ENCODE measurements around the gene TAF11L8. TPM values are rescaled to one million over a fixed set of nuclear protein-coding genes. Genes with fewer than 3 reads are reported as not detected.

The TAF11L8 gene
- total and polyA plus RNA-seq, 2 of the 8 experiments (the other 6 are each of a cell fraction or from before 2014, with no cell fraction given), result not detected

DNA sequence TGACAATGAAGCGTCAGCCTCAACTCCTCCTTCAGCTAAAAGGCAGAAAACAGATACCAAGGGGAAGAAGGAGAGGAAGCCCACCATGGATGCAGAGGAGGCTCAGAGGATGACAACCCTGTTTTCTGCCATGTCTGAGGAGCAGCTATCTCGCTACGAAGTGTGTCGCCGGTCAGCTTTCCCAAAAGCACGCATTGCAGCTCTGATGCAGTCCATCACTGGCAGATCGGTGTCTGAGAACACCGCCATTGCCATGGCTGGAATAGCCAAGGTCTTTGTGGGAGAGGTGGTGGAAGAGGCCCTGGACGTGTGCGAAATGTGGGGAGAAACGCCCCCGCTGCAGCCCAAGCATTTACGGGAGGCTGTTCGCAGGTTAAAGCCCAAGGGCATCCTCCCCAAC, 14.2 kb upstream of the TAF11L8 start:
- Histone ChIP-seq H3K27me3 (replicated peaks in 1 of 4; ENCODE audit: control insufficient read depth in 3 of 4, extremely low read depth in 1 of 4, insufficient read depth in 3 of 4, low read length in 3 of 4) (no peaks in the 10 kb centered on the region), H3K36me3 (ENCODE audit: control insufficient read depth in 2 of 4, insufficient read depth in 4 of 4, low read length in 3 of 4) (no peaks in the 10 kb centered on the region), H3K4me2 (ENCODE audit: insufficient read depth in 1 of 2, low read depth in 2 of 2, low read length in 2 of 2) (no peak overlapping the region), H3K27ac (ENCODE audit: low read depth, low read length) (no peak overlapping the region), H2AK5ac (ENCODE audit: low read depth, low read length) (no peak overlapping the region), H3K4me1 (replicated peaks in 1 of 4; ENCODE audit: control insufficient read depth in 3 of 4, insufficient read depth in 4 of 4, low read length in 3 of 4) (no peaks in the 10 kb centered on the region), H2BK15ac (ENCODE audit: low read length) (no peak overlapping the region), H3K23ac (ENCODE audit: insufficient read length) (no peak overlapping the region), H3K18ac (ENCODE audit: extremely low read depth, low read length) (no peak overlapping the region), H3K56ac (replicated peaks; ENCODE audit: insufficient read length, low read depth, low read length) (no peak overlapping the region), H2AFZ (ENCODE audit: low read length) (no peak overlapping the region), H3K79me1 (ENCODE audit: low read depth, low read length) (no peaks in the 10 kb centered on the region), H2BK5ac (ENCODE audit: low read depth, low read length) (no peak overlapping the region), H4K20me1 (replicated peaks in 1 of 2; ENCODE audit: control insufficient read depth in 1 of 2, insufficient read depth in 2 of 2, low read length in 2 of 2) (no peaks in the 10 kb centered on the region), H3K14ac (ENCODE audit: insufficient read length) (no peak overlapping the region), H3K9ac (replicated peaks in 1 of 4; ENCODE audit: extremely low read depth in 1 of 4, low read depth in 3 of 4, low read length in 3 of 4) (no peak overlapping the region), H3K9me3 (ENCODE audit: insufficient read depth in 2 of 2, low read depth in 1 of 2, low read length in 1 of 2) (no peaks in the 10 kb centered on the region), H4K8ac (ENCODE audit: extremely low read depth, insufficient read depth, low read length) (no peak overlapping the region), H3K23me2 (ENCODE audit: low read depth, low read length) (no peaks in the 10 kb centered on the region), H2BK20ac (ENCODE audit: low read length) (no peak overlapping the region), H2BK120ac (replicated peaks; ENCODE audit: low read depth, low read length) (no peak overlapping the region), H3K4ac (replicated peaks; ENCODE audit: insufficient read length, low read depth, low read length) (no peak overlapping the region), H2BK12ac (ENCODE audit: low read depth, low read length) (no peak overlapping the region), H3K79me2 (ENCODE audit: control insufficient read depth in 1 of 2, insufficient read depth in 2 of 2, low read length in 2 of 2) (no peaks in the 10 kb centered on the region), H4K91ac (replicated peaks; ENCODE audit: insufficient read length, low read length) (no peak overlapping the region), H4K5ac (ENCODE audit: insufficient read length, low read depth, low read length) (no peak overlapping the region), H3K4me3 (ENCODE audit: extremely low read depth in 1 of 4, insufficient read depth in 2 of 4, low read depth in 3 of 4, low read length in 4 of 4) (no peak overlapping the region)
- ChIA-PET POLR2A (ENCODE audit: partially characterized antibody) (no interaction called here), CTCF (ENCODE audit: partially characterized antibody) (no interaction called here)
- WGBS, 2 experiments (ENCODE audit: extremely low coverage in 1 of 2, insufficient coverage in 1 of 2, insufficient read length in 1 of 2, insufficient replicate concordance in 2 of 2, low coverage in 1 of 2, low lambda C conversion rate in 2 of 2, missing lambda C conversion rate in 1 of 2), result 96% methylated on average over 14 of the region's 14 CpGs; no CpG with 5 or more reads in 1 of the 2 experiments
- FAIRE-seq, result no peak
- no peak for TF ChIP-seq RNF2 (IDR thresholded peaks at IDR 0.05; ENCODE audit: borderline replicate concordance, low read depth, low read length, missing control alignments, poor library complexity, severe bottlenecking)
- TF ChIP-seq TEAD4 (IDR thresholded peaks at IDR 0.05; ENCODE audit: low read depth, low read length), result no peak
- TF ChIP-seq, protein P1, sequence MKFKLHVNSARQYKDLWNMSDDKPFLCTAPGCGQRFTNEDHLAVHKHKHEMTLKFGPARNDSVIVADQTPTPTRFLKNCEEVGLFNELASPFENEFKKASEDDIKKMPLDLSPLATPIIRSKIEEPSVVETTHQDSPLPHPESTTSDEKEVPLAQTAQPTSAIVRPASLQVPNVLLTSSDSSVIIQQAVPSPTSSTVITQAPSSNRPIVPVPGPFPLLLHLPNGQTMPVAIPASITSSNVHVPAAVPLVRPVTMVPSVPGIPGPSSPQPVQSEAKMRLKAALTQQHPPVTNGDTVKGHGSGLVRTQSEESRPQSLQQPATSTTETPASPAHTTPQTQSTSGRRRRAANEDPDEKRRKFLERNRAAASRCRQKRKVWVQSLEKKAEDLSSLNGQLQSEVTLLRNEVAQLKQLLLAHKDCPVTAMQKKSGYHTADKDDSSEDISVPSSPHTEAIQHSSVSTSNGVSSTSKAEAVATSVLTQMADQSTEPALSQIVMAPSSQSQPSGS (IDR thresholded peaks at IDR 0.05; ENCODE audit: low read length), result no peak
- no peak for TF ChIP-seq KDM4A (IDR thresholded peaks at IDR 0.05; ENCODE audit: low read depth, low read length, severe bottlenecking)
- no peak for DNase-seq (ENCODE audit: low read depth in 1 of 2, low spot score in 2 of 2)

Data from H1 (cell line).